SU-DHL-6 (cell line): ENCODE measurements around the gene INSIG1.

Experiments used
- H2AFZ ChIP-seq: fragments of 200-600 bp; sonication (generic); 2 replicates; pipeline ENCODE4 v1.6.1; 2014; ENCODE audit warnings: low read depth, mild to moderate bottlenecking, moderate library complexity, mixed read lengths, antibody characterized with exemption, low read length; ENCODE audit not compliant: severe bottlenecking
- H3F3A ChIP-seq: fragments of 200-600 bp; shearing (Covaris generic); 2 replicates; pipeline ENCODE4 v1.6.0; 2016; ENCODE audit warnings: antibody characterized with exemption, mild to moderate bottlenecking; ENCODE audit not compliant: insufficient read depth
- H3K27ac ChIP-seq: fragments of 200-600 bp; sonication (generic); 2 replicates; pipeline ENCODE4 v1.5.1; 2016; ENCODE audit warnings: low read depth, mild to moderate bottlenecking, low read length, moderate library complexity, mixed read lengths
- H3K27me3 ChIP-seq: fragments of 200-600 bp; sonication (generic), shearing (Covaris generic); 2 replicates; pipeline ENCODE4 v1.6.0; 2014; ENCODE audit warnings: mild to moderate bottlenecking, low read length
- H3K36me3 ChIP-seq: fragments of 200-600 bp; sonication (generic); 2 replicates; pipeline ENCODE4 v1.6.1; 2014; ENCODE audit warnings: mild to moderate bottlenecking, low read length, mixed read lengths
- H3K4me2 ChIP-seq: fragments of 300-600, 200-600 bp; shearing (Covaris generic), sonication (generic); 2 replicates; pipeline ENCODE4 v1.6.0; 2014; ENCODE audit warnings: low read length, low read depth, mild to moderate bottlenecking; ENCODE audit not compliant: poor library complexity, severe bottlenecking
- H3K4me3 ChIP-seq: fragments of 200-600 bp; sonication (generic); 2 replicates; pipeline ENCODE4 v1.5.1; 2014; ENCODE audit warnings: antibody characterized with exemption, low read length, mild to moderate bottlenecking, mixed read lengths; ENCODE audit not compliant: insufficient read depth, poor library complexity, severe bottlenecking
- H3K79me2 ChIP-seq: fragments of 200-600 bp; sonication (generic); 2 replicates; pipeline ENCODE4 v1.6.1; 2014; ENCODE audit warnings: mild to moderate bottlenecking, low read length, moderate library complexity; ENCODE audit not compliant: insufficient read depth
- H3K9ac ChIP-seq: fragments of 200-600 bp; sonication (generic); 2 replicates; pipeline ENCODE4 v1.7.0; 2014; ENCODE audit warnings: mild to moderate bottlenecking, low read length
- H3K9me2 ChIP-seq: fragments of 200-600 bp; sonication (generic); replicated peaks from 2 replicates; pipeline ENCODE4 v1.6.1; 2014; ENCODE audit warnings: low read length; ENCODE audit not compliant: insufficient read depth
- H3K9me3 ChIP-seq: fragments of 200-600 bp; sonication (generic); 2 replicates; pipeline ENCODE4 v1.6.1; 2014; ENCODE audit warnings: low read length, mixed read lengths; ENCODE audit not compliant: insufficient read depth
- H4K20me1 ChIP-seq: fragments of 200-600 bp; sonication (generic); 2 replicates; pipeline ENCODE4 v1.6.1; 2014; ENCODE audit warnings: low read depth, mild to moderate bottlenecking, antibody characterized with exemption, low read length, moderate library complexity, mixed read lengths
- EZH2phosphoT487 ChIP-seq: fragments of 200-600 bp; sonication (generic), shearing (Covaris generic); conservative IDR thresholded peaks from 2 replicates; pipeline ENCODE4 v1.6.1; 2018; ENCODE audit warnings: mild to moderate bottlenecking, antibody characterized with exemption, low read length, moderate library complexity, mixed read lengths
- TF ChIP-seq, protein P1 (sequence below): fragments of 200-600 bp; sonication (generic); IDR thresholded peaks from one replicate; pipeline ENCODE4 v1.5.1; 2017; ENCODE audit warnings: antibody characterized with exemption, mild to moderate bottlenecking, low read length, moderate library complexity; ENCODE audit not compliant: insufficient read depth, poor library complexity, severe bottlenecking

The INSIG1 gene

DNA sequence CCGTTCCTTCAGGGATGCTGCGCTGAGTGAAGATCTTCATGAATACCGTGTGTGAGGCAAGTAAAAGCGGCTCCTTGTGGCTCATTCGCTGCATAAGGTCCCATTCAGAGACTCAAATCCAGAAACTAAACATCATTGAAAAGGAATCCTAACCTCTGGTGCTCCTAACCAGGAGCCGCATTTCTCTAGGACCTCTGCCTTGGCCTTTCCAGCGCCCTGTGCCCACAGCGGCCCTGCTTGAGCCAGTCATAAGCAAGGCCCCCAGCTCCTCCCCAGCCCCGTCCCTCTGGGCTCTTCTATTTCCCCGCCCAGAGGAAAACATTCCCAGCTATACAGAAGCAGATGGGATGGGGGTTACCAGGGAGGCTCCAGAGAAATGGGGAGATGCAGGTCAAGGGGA is 42.6 kb upstream of the INSIG1 start:
- no peaks in the 10 kb centered on the region for H3K79me2 ChIP-seq
- TF ChIP-seq, protein P1, sequence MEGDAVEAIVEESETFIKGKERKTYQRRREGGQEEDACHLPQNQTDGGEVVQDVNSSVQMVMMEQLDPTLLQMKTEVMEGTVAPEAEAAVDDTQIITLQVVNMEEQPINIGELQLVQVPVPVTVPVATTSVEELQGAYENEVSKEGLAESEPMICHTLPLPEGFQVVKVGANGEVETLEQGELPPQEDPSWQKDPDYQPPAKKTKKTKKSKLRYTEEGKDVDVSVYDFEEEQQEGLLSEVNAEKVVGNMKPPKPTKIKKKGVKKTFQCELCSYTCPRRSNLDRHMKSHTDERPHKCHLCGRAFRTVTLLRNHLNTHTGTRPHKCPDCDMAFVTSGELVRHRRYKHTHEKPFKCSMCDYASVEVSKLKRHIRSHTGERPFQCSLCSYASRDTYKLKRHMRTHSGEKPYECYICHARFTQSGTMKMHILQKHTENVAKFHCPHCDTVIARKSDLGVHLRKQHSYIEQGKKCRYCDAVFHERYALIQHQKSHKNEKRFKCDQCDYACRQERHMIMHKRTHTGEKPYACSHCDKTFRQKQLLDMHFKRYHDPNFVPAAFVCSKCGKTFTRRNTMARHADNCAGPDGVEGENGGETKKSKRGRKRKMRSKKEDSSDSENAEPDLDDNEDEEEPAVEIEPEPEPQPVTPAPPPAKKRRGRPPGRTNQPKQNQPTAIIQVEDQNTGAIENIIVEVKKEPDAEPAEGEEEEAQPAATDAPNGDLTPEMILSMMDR, result no peak
- no peak for TF ChIP-seq EZH2phosphoT487
- no peaks in the 10 kb centered on the region for H4K20me1 ChIP-seq
- H3K27me3 ChIP-seq, result no peaks in the 10 kb centered on the region
- H3K9me3 ChIP-seq, result no peaks in the 10 kb centered on the region
- H3K36me3 ChIP-seq, result no peaks in the 10 kb centered on the region
- H3K9ac ChIP-seq, result no peak overlapping the region
- H3K27ac ChIP-seq, result no peak overlapping the region
- no peaks in the 10 kb centered on the region for H3K9me2 ChIP-seq
- no peak overlapping the region for H3K4me3 ChIP-seq
- H3K4me2 ChIP-seq, result no peak overlapping the region
- no peak overlapping the region for H2AFZ ChIP-seq
- H3F3A ChIP-seq, result no peaks in the 10 kb centered on the region

DNA sequence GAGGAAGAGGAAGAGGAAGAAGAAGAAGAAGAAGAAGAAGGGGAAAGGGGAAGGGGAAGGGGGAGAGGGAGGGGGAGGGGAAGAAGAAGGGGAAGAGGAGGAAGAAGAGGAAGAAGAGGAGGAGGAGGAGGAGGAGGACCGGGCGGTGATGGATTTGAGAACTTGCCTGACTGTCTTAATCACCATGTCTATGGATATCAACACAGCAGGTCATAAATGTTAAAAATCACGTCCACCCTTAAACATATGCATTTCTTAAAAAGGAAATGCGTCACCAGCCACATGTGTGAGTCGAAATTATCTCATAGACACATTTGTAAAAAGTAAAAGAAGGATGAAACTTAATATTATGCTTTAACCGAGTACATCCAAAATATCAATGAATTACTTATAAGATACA is 42.1 kb upstream of the INSIG1 start:
- Histone ChIP-seq H3K4me2 (no peak overlapping the region), H3K9me2 (no peaks in the 10 kb centered on the region), H4K20me1 (no peaks in the 10 kb centered on the region), H2AFZ (no peak overlapping the region), H3F3A (no peaks in the 10 kb centered on the region), H3K9ac (no peak overlapping the region), H3K79me2 (no peaks in the 10 kb centered on the region), H3K4me3 (no peak overlapping the region), H3K9me3 (no peaks in the 10 kb centered on the region), H3K27me3 (no peaks in the 10 kb centered on the region), H3K36me3 (no peaks in the 10 kb centered on the region), H3K27ac (no peak overlapping the region)
- TF ChIP-seq, protein P1, result no peak
- TF ChIP-seq EZH2phosphoT487, result no peak

DNA sequence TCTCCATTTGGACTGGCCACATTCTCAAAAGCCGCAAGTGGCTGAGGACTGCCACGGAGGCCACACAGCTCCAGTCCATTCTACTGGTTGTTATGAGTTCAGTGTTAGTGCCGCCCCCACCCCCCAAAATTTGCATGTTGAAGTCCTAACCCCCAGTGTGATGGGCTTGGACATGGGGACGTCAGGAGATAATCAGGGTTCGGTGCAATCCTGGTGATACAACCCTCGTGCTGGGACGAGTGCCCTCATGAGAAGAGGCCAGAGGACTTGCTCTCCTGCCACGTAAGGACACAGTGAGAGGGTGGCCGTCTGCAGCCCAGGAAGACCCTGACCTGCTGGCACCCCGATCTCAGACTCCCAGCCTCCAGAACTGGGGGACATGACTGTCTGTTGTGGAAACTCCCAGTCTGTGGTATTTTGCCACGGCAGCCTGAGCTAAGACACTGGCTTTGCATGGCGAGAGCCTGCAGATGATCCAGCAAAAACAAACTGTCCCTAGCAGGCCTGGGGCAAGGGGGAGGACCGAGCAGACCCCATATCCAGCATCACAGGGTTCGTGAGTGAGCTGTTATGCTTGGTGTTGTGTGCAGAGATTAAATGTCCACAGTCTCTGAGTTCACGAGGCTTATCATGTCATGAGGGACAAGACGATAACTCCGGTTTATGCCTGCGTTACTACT is 41.5 kb upstream of the INSIG1 start:
- Histone ChIP-seq H3K9me3 (no peaks in the 10 kb centered on the region), H3K4me2 (no peak overlapping the region), H3K9me2 (no peaks in the 10 kb centered on the region), H3K36me3 (no peaks in the 10 kb centered on the region), H3K4me3 (no peak overlapping the region), H3K9ac (no peak overlapping the region), H3K27me3 (no peaks in the 10 kb centered on the region), H4K20me1 (no peaks in the 10 kb centered on the region), H3F3A (no peaks in the 10 kb centered on the region), H2AFZ (no peak overlapping the region), H3K27ac (no peak overlapping the region), H3K79me2 (no peaks in the 10 kb centered on the region)
- no peak for TF ChIP-seq EZH2phosphoT487
- TF ChIP-seq, protein P1, result no peak
